ACC112 (cell line): ENCODE results near the gene UTP15.

Experiments used
- H2AFZ ChIP-seq: fragments of 200-600 bp; sonication (generic); one replicate; pipeline ENCODE4 v1.6.0; 2017; ENCODE audit warnings: antibody characterized with exemption, low read length; ENCODE audit not compliant: unreplicated experiment
- H3K27ac ChIP-seq: fragments of 200-600 bp; sonication (generic); 2 replicates; pipeline ENCODE4 v1.5.1; 2014; ENCODE audit warnings: low read depth, mild to moderate bottlenecking, antibody characterized with exemption, low read length, moderate library complexity
- H3K27me3 ChIP-seq: fragments of 200-600 bp; sonication (generic); 2 replicates; pipeline ENCODE4 v1.6.1; 2014; ENCODE audit warnings: mild to moderate bottlenecking, antibody characterized with exemption, low read length, moderate library complexity, mixed read lengths; ENCODE audit not compliant: insufficient read depth
- H3K36me3 ChIP-seq: fragments of 200-600 bp; sonication (generic); 2 replicates; pipeline ENCODE4 v1.6.1; 2016; ENCODE audit warnings: mild to moderate bottlenecking, antibody characterized with exemption, low read length, moderate library complexity, mixed read lengths; ENCODE audit not compliant: insufficient read depth
- H3K4me1 ChIP-seq: fragments of 200-600 bp; sonication (generic); one replicate; pipeline ENCODE4 v1.6.1; 2016; ENCODE audit warnings: low read length, mixed read lengths; ENCODE audit not compliant: insufficient read depth, unreplicated experiment, control insufficient read depth
- H3K4me3 ChIP-seq: fragments of 200-600 bp; sonication (generic); 2 replicates; pipeline ENCODE4 v1.5.1; 2014; ENCODE audit warnings: mild to moderate bottlenecking, low read depth, low read length
- H3K79me2 ChIP-seq: fragments of 200-600 bp; sonication (generic); one replicate; pipeline ENCODE4 v1.6.0; 2016; ENCODE audit warnings: low read length; ENCODE audit not compliant: control insufficient read depth, unreplicated experiment, insufficient read depth

UTP15 gene, protein sequence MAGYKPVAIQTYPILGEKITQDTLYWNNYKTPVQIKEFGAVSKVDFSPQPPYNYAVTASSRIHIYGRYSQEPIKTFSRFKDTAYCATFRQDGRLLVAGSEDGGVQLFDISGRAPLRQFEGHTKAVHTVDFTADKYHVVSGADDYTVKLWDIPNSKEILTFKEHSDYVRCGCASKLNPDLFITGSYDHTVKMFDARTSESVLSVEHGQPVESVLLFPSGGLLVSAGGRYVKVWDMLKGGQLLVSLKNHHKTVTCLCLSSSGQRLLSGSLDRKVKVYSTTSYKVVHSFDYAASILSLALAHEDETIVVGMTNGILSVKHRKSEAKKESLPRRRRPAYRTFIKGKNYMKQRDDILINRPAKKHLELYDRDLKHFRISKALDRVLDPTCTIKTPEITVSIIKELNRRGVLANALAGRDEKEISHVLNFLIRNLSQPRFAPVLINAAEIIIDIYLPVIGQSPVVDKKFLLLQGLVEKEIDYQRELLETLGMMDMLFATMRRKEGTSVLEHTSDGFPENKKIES

DNA sequence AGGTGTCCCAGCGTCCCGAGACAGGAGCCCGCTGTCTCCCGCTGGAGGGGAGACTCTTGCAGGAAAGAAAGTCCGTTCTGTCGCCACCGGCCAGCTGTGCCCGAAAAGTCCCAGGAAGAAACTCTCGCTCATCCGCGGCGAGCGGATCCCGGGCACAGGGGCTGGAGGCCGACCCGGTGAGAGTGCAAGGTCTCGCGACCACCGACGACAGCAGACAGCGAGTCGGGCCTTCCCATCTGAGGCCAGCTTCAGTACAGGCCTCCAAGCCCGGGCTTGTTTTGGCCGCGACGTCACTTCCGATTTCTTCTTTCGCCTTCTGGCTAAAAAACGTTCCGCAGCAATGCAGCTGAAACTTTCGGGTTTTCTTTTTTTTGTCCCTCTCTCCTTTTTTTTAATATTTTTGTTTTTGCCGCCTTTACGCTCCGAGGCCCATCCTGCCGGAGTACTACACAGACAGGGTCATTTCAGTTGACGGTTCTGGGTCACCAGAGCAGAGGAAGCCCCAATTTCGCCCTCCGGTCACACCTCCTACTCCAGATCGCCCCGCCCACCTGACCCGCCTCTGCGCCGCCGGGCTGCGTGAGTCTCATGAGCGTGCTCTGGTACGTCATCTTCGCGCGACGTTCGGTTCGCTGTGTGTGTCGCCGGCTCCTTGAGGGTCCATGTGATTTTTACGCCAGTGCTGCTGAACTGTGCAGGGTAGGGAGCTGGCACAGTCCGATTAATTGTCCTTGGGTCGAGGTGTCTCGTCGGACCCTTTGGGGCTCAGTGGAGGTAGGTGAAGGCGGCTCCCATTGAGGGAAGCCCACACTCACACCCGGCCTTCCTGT is at the start of gene UTP15, which contains the start of gene ANKRA2:
TSS of gene UTP15 (plus strand) at position 605 of the 830 bp plus-strand sequence. CDS start 1,602 bp downstream, outside the sequence.
TSS of gene ANKRA2 (minus strand) at position 501 of the 830 bp plus-strand sequence. CDS start 2,758 bp downstream, outside the sequence.
- H3K79me2 ChIP-seq, result peaks cover 54% of the 10 kb centered on the region
- peak within 1 kb of the TSS; percentile 85 for H2AFZ ChIP-seq
- H3K27ac ChIP-seq, result peak within 1 kb of the TSS; percentile 66
- H3K27me3 ChIP-seq, result no peaks in the 10 kb centered on the region
- peak within 1 kb of the TSS; percentile 99 for H3K4me3 ChIP-seq
- 0 out of 2 replicates have a peak, but pooled peaks cover 6% of the 10 kb centered on the region for H3K36me3 ChIP-seq
- peaks cover 22% of the 10 kb centered on the region for H3K4me1 ChIP-seq

DNA sequence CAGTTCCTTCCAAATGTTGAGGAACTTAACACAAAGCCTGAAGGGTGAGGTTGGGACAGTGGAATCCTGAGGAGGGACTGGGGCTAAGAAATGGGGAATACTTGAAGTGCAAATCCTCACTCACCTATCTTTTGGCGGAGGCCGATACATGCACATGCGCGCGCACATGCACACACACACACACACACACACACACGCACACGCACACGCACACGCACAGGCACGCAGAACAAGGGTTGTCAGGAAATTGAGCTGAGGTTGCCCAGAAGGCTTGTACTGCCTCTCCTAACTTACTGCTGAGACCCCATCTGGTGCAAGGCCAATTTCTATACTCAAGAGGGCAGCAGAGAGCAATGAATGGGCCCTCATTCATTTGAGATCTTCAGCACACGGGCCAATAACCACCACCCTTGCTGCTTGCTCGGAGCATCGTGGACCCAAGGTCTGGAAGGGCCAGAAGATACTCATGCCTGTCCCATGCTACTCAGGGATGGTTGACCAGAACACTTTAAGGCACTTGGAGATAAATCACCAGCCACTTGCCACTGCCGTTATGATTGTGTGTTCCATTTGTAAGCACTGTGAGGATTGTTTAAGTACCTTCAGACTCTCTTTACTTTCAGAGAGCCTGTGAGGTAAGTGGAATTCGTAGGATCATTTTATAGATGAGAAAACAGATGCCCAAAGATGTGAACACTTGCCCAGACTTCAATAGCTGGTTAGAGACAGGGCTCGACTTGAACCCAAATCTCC is 45.8 kb upstream of the UTP15 start:
- Histone ChIP-seq H3K27me3 (no peaks in the 10 kb centered on the region), H3K36me3 (no peaks in the 10 kb centered on the region), H3K79me2 (no peaks in the 10 kb centered on the region), H3K27ac (no peak overlapping the region), H2AFZ (peak overlapping the region; percentile 83), H3K4me1 (no peaks in the 10 kb centered on the region), H3K4me3 (no peak overlapping the region)

DNA sequence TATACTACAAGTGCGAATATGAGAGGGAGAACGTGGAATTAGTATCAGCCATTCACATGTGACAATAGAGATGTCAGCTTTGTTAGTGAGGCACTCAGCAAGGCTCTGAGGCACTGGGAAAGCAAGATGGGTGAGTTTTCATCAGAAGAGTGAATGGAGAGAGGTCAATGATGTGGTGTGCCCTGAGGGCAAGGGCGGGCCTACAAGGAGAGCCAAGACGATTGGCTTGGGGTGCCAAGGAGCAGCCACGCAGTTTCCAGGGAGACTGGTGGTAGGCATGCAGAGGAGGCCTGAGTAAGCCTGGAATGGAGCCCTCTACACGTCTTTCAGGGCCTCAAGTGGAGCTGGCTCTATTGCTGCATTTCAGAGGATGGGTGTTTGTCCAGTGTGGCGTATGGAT is 42.6 kb upstream of the UTP15 start:
- Histone ChIP-seq H3K27ac (no peak overlapping the region), H2AFZ (no peak overlapping the region), H3K4me3 (no peak overlapping the region), H3K36me3 (no peaks in the 10 kb centered on the region), H3K4me1 (no peaks in the 10 kb centered on the region), H3K27me3 (no peaks in the 10 kb centered on the region), H3K79me2 (no peaks in the 10 kb centered on the region)

DNA sequence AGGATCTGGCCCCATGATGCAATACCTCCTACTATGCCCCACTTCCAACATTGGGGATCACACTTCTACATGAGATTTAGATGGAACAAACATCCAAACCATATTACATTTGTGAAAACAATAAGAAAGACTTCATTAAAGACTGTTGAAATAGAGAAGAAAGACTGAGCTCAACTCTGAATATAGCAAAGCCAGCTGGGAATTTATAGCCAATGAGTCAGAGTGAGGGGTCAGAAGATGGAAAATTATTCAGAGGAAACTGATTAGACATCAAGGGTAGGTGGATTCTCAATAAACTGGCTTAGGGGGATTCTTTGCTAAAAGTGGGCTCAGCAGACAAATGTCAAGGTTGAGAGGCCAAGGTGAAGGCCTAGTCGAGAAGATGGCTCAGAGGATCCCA is 41.7 kb upstream of the UTP15 start:
- no peak overlapping the region for H3K4me3 ChIP-seq
- H3K79me2 ChIP-seq, result no peaks in the 10 kb centered on the region
- H3K27me3 ChIP-seq, result no peaks in the 10 kb centered on the region
- no peak overlapping the region for H2AFZ ChIP-seq
- H3K4me1 ChIP-seq, result no peaks in the 10 kb centered on the region
- no peak overlapping the region for H3K27ac ChIP-seq
- H3K36me3 ChIP-seq, result no peaks in the 10 kb centered on the region

DNA sequence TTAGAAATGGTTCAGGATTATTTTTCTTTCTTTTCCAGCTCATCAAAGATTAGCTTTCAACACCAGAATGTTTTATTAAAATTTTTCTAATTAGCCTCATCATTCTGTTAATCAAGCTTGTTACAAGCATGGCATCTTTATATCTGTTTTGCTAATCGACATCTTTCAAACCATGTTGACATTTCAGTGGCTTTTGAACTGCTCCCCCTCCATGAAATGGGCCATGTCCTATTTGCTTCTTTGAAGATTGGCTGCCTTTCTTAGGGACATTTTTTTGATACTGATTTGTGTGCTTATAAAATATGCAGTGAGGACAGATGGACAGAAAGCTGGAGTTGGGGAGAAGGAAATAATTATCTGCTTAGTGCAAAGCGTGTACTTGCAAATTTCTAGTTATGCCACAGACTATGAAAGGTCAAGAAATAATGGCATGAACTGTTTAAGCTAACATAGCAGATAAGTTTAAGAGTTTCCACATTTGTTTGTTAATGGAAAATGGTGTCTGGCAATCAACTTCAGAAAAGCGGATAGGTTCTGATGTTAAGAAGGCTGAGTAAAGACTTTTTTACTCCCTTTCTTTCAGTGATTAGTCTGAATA is 39.8 kb upstream of the UTP15 start:
- Histone ChIP-seq H3K27me3 (no peaks in the 10 kb centered on the region), H3K79me2 (no peaks in the 10 kb centered on the region), H3K4me3 (no peak overlapping the region), H3K36me3 (no peaks in the 10 kb centered on the region), H2AFZ (peak overlapping the region; percentile 12), H3K4me1 (peaks cover 4% of the 10 kb centered on the region), H3K27ac (no peak overlapping the region)

DNA sequence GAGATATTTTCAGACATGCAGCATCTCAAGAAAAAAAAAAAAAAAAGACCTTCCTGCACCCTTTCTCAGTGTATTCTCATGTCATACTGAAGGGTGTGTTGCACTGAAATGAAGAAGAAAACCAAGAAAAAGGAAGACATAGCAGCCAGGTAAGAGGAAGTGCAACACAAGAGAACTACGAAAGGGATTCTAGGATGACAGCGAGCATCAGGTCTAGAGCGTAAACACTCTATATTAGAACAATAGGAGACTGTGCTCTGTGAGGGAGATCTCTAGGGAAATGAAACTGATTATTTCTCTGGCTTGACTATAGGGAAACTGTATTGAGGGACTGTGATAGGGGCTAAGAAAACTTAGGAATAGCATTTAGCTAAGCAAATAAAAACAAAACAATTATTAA is 37.3 kb upstream of the UTP15 start:
- H3K27me3 ChIP-seq, result no peaks in the 10 kb centered on the region
- H3K27ac ChIP-seq, result no peak overlapping the region
- no peak overlapping the region for H3K4me3 ChIP-seq
- H2AFZ ChIP-seq, result no peak overlapping the region
- peaks cover 11% of the 10 kb centered on the region for H3K4me1 ChIP-seq
- no peaks in the 10 kb centered on the region for H3K79me2 ChIP-seq
- H3K36me3 ChIP-seq, result no peaks in the 10 kb centered on the region

DNA sequence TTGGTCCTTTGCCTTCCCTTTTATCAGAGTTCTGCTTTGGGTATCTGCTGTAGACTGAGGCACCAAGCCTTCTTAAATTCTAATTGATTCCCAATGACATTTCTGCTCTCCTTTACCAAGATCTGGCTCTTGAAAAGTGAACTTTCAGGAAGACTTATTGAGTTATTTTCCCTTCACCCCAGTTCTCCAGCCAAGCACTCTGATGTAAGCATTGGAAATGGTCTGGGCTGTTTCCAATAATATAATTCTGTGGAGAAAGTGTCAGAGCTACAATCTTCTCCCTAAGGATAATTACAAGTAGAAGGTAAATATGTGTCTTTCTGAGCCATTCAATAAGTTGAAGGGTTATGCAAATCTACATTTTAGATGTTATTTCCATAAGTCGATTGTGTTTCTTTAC is 36.5 kb upstream of the UTP15 start:
- Histone ChIP-seq H3K4me1 (peaks cover 11% of the 10 kb centered on the region), H3K4me3 (no peak overlapping the region), H3K27me3 (no peaks in the 10 kb centered on the region), H2AFZ (peak overlapping the region; percentile 61), H3K36me3 (no peaks in the 10 kb centered on the region), H3K79me2 (no peaks in the 10 kb centered on the region), H3K27ac (no peak overlapping the region)

DNA sequence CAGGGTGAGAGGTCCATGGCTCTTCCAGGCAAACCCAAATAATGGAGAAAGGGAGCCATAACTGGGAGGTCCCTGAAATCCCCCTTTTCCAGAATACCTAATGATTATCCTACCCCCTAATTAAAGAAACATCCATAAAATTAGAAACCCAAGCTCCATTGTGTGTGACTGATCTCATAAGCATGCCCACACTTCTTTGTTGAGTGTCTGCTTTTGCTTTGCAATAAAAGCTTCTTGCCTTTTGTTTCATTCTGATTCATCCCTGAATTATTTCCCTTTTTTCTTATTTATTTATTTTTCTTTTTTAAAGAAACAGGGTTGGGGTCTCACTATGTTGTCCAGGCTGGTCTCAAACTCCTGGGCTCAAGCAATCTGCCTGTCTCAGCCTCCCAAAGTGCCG is 34.2 kb upstream of the UTP15 start:
- no peak overlapping the region for H2AFZ ChIP-seq
- no peak overlapping the region for H3K4me3 ChIP-seq
- H3K27me3 ChIP-seq, result no peaks in the 10 kb centered on the region
- peaks cover 11% of the 10 kb centered on the region for H3K4me1 ChIP-seq
- no peaks in the 10 kb centered on the region for H3K36me3 ChIP-seq
- H3K79me2 ChIP-seq, result no peaks in the 10 kb centered on the region
- no peak overlapping the region for H3K27ac ChIP-seq

DNA sequence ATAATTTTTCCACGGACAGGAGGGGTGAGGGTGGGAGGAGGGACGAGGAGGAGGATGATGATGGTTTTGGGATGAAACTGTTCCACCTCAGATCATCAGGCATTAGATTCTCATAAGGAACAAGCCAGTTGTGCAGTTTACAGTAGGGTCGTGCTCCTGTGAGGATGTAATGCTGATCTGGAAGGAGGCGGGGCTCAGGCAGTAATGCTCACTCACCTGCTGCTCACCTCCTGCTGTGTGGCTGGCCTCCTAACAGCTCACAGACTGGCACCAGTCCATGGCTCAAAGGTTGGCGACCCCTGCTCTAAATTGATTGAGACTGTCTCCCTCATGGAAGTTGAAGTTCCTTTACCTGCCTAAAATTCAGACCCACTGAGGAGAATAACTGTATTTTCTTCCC is 33.3 kb upstream of the UTP15 start:
- Histone ChIP-seq H3K27me3 (no peaks in the 10 kb centered on the region), H3K4me3 (no peak overlapping the region), H3K36me3 (no peaks in the 10 kb centered on the region), H3K27ac (no peak overlapping the region), H3K79me2 (no peaks in the 10 kb centered on the region), H2AFZ (no peak overlapping the region), H3K4me1 (peaks cover 11% of the 10 kb centered on the region)
